NCI-H2081 treated with DMSO at 0.1 percent for 48 hours (cell line): Measurements from ENCODE around the gene NEO1.

Experiments
- DNase-seq: peaks from one replicate; lab custom pipeline; 2025; lab: John Stamatoyannopoulos, UW

The NEO1 gene

GRCh38 chr15:73028831-73029451 lies 23.3 kb upstream of the NEO1 start:
- no peak for DNase-seq

GRCh38 chr15:73030122-73030679 lies 22.1 kb upstream of the NEO1 start:
- DNase-seq, result no peak

DNA sequence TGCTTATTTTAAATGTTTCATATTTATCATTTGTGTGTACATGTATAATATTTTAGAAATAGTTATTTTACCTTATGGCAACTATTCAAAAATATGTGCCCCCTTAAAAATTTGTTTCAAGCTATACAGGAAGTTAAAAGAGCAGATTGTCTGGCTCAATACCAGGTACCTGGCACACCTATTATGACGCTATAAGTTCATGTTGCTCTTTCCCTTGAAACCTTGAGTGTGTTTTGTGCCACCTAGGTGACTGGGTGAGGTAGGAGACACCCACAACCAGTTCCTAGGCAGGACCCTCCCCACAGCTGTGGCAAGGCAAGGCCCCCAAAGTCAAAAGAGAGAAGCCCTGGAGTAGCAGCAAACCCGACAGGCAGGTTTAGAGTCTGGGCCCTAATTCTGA lies 20.6 kb upstream of the NEO1 start:
- no peak for DNase-seq

DNA sequence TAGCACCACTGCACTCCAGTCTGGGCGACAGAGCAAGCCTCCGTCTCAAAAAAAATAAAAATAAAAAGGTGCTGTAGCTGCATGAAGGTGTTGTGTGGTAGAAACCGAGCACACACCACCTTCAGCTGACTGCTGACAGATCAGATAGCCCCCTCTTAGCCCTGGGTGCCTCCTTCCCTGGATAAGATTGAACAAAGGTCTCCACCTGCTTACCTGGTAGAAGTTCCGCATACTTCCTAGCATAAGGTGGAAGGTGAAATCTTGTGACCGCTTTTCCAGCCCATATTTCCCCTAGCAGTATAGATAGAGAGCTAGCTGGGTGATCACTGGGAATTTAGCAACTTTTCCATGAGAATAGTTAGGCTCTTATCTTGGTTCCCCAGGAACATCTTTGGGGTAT lies 18.7 kb upstream of the NEO1 start:
- no peak for DNase-seq

- no peak for DNase-seq
Observed at GRCh38 chr15:73034221-73034620, 18.0 kb upstream of the NEO1 start.

- no peak for DNase-seq
Observed at GRCh38 chr15:73035221-73035620, 17.0 kb upstream of the NEO1 start.

DNA sequence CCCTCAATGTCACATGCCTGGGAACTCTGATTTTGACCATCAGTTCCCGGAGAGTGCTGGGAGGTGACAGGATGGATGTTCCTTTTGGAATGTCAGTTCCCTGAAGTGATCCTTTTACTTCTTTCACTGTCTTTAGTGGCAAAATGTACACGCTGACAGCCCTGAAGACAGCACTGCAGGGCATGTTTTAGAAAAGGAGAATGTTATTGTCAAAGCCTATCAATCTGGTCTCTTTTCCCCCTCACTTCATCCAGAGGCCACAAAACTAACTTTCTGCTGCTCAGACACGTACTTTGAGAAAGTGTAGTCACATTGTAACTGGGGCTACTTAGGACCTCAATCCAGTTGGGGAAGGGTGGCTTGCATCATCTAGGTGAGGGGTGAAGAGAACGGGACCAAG lies 14.0 kb upstream of the NEO1 start:
- DNase-seq, result no peak

DNA sequence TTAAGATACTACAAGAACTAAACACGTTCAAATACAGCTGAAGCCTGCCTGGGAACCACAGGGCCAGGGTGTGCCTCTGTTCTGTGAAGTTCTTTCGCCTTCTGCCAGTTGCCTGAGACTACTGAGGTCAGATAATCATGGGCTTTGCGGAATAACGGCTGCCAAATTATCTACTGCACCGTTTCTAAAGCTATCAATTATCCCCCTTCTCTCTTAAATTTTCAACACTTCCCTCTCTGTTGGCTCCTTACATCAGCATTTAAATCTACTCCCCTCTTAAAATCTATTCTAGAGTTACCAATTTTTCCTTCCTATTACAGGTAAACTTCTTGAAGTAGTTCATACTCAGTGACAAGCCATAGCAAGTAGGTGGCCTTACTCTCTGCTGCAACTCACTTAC lies 6.2 kb upstream of the NEO1 start:
- DNase-seq, result no peak

- DNase-seq, result no peak
Observed at GRCh38 chr15:73047882-73048281, 4.4 kb upstream of the NEO1 start.

GRCh38 chr15:73048624-73049295 lies 3.5 kb upstream of the NEO1 start:
- DNase-seq, result no peak

DNA sequence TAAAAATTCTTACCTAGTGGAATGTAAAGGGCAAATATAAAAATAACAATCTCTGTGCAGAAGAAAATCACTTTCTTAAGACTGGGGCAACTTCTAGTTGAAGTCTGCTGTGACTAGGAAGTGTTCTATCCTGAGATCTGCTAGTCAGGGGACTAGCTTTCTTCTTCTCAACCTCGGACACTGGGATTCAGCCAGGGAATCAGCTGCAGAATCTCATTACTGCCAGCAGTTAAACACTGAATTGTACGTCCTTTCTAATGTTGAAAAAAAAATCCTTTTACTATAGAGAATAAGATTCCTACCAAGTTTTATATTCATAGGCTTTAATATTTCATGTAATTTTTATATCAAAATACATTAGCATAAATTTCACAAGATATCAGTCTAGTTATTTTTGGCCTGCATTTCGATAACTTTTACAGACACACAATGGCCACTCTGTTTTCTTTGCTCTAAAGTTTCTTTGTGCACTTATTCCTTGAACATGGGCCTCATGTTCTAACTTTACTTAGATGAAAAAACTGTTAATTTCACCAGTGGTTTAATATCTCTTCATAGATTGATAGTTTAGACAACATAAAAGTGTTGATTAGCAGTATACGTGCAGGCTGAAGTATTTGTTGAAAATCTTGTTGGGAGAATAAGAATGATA lies 2.6 kb upstream of the NEO1 start:
- DNase-seq, result no peak

GRCh38 chr15:73050561-73051295 lies 1.5 kb upstream of the NEO1 start:
- DNase-seq, result no peak

DNA sequence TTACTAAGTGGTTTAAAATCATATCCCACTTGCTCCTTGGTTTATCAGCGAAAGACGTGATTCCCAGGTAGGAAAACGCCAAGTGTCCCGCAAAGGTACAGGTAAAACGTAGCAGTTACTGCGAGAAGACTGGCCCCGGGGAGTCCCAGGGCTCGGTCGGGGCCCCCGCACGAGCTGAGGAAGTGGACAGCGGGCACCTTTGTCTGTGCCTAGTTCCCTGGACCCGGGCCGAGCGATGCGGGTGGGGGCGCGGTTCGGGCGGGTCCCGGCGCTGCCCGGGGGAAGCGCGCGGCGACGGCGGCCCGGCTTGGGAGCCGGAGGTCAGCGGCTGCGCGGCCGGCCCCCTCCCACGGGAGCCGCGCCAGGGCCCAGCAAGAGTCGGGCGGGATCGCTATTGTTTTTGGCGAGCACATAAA lies 864 bp upstream of the NEO1 start:
- no peak for DNase-seq

GRCh38 chr15:73052653-73053397 lies 562 bp downstream of the NEO1 start:
- DNase-seq, result no peak

GRCh38 chr15:73053398-73053723 lies 1.1 kb downstream of the NEO1 start:
- no peak for DNase-seq

GRCh38 chr15:73054417-73054953 lies 2.2 kb downstream of the NEO1 start:
- no peak for DNase-seq

GRCh38 chr15:73056460-73056859 lies 4.2 kb downstream of the NEO1 start:
- no peak for DNase-seq

DNA sequence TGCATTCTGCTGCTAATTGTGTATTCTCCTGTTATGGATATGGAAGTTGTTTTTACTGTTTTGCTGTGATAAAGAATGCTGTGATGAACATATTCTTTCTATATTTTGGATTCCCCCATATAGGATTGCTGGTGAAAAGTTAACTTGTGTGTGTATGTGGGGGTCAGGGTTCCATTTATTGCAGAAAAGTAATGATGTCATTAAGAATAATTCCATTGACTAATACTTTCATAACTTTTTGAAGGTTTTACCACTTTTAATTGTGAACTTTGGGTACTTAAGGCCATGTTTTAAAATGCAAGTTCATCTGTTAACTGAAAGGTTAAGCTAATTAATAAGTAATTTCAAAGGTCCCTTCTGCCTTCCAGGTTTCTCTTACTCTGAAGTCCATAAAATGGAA lies 6.2 kb downstream of the NEO1 start:
- no peak for DNase-seq

DNA sequence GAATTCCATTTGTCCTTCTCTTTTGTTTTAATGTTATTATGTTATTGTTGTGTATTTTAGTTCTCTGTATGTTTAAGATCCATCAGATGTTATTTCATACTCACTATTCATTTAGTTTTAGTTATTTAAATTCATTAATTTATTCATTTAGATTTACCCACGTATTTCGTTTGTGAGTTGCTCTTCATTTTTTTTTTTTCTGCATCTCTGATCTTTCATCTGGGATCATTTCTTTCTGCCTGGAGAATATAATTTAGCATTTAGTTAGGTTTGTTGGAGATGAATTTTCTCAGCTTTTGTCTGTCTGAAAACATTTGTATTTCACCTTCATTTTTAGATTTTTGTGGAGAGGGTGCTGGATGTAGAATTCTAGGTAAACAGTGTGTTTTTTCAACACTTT lies 12.9 kb downstream of the NEO1 start:
- no peak for DNase-seq

DNA sequence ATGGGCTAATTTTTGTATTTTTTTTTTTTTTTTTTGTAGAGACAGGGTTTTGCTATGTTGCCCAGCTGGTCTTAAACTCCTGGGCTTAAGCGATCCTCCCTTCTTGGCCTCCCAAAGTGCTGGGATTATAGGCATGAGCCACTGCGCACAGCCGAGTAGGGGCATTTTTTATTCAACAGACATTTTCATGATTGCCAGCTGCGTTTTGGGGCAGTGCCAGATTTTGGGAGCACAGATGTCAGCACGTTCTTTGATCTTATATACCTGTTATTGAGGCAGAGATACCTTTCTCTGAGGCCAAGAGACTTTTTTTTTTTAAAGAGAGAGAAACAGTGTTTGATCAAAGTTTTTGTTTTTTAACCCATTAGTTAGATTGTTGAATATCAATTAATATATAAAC lies 16.8 kb downstream of the NEO1 start:
- DNase-seq, result no peak

- DNase-seq, result no peak
Observed at GRCh38 chr15:73072894-73073293, 20.6 kb downstream of the NEO1 start.

DNA sequence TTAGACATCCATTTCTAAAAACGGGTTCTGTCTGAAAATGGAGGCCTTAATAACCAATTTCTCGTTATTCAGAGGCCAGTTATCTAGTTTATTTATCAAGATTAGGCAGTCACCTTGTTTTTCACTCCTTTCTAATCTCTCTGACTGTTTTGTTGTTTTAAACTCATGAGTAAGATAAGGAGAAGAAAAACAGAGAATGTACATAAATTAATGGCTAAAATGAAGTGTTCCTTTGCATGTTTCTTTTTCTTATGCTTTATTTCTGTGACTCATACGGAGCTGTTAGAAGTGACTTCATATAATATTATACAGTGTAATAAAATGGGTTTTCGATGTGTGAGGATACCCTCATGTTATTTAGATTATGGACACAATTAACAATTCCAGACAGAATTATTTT lies 22.0 kb downstream of the NEO1 start:
- no peak for DNase-seq
